ENCODE results near the gene GTF2IRD1.

DNA sequence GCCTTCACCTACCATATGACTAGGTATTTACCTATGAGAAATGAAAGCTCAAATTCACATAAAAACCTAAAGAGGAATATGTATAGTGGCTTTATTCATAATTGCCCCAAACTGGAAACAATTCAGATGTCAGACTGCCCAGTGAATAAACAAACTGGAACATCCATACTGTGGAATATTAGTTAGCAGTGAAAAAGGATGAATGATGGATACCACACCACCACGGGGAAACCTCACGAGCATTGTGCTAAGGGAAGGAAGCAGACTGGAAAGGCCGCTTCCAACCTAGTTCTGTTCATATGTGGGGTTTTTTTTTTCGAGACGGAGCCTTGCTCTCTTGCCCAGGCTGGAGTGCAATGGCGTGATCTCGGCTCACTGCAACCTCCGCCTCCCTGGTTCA, 16.8 kb downstream of the GTF2IRD1 start:
- TF ChIP-seq, protein P1, sequence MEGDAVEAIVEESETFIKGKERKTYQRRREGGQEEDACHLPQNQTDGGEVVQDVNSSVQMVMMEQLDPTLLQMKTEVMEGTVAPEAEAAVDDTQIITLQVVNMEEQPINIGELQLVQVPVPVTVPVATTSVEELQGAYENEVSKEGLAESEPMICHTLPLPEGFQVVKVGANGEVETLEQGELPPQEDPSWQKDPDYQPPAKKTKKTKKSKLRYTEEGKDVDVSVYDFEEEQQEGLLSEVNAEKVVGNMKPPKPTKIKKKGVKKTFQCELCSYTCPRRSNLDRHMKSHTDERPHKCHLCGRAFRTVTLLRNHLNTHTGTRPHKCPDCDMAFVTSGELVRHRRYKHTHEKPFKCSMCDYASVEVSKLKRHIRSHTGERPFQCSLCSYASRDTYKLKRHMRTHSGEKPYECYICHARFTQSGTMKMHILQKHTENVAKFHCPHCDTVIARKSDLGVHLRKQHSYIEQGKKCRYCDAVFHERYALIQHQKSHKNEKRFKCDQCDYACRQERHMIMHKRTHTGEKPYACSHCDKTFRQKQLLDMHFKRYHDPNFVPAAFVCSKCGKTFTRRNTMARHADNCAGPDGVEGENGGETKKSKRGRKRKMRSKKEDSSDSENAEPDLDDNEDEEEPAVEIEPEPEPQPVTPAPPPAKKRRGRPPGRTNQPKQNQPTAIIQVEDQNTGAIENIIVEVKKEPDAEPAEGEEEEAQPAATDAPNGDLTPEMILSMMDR (IDR thresholded peaks at IDR 0.05), result no peak
- TF ChIP-seq POLR2A (IDR thresholded peaks at IDR 0.05), result no peak
